HepG2 (cell line): ENCODE measurements around the gene OAS3. TPM values are rescaled to one million over a fixed set of nuclear protein-coding genes. Genes with fewer than 3 reads are reported as not detected.

ENCODE experiments used
- ATF1 ChIP-seq: IDR thresholded peaks from 2 replicates; pipeline ENCODE4 v1.6.1; 2016; ENCODE audit warnings: mild to moderate bottlenecking, control low read depth
- DNMT3B ChIP-seq: conservative IDR thresholded peaks from 2 replicates; pipeline ENCODE4 v1.6.1; 2016; ENCODE audit warnings: missing biosample characterization, control low read depth
- EHMT2 ChIP-seq: fragments of 200-600 bp; sonication (generic); IDR thresholded peaks from 2 replicates; pipeline ENCODE4 v1.7.0; 2017; ENCODE audit warnings: antibody characterized with exemption, low read depth, low read length, borderline replicate concordance
- EZH2 ChIP-seq: conservative IDR thresholded peaks from 2 replicates; pipeline ENCODE4 v1.6.1; 2012; ENCODE audit warnings: mild to moderate bottlenecking, low read depth, low read length, moderate library complexity
- FOSL2 ChIP-seq: sonication (generic); formaldehyde crosslinking; IDR thresholded peaks from 2 replicates; pipeline ENCODE4 v1.4.0; 2020; ENCODE audit warnings: missing genetic modification reagents
- MIER3 ChIP-seq: IDR thresholded peaks from 2 replicates; pipeline ENCODE4 v1.6.1; 2016; ENCODE audit warnings: missing compliant biosample characterization, borderline replicate concordance
- PHB2 ChIP-seq: fragments of 450-650 bp; IDR thresholded peaks from 2 replicates; pipeline ENCODE4 v1.6.1; 2018; ENCODE audit not compliant: partially characterized antibody
- SAP130 ChIP-seq: IDR thresholded peaks from 2 replicates; pipeline ENCODE4 v1.6.1; 2016; ENCODE audit warnings: low read depth
- TEAD3 ChIP-seq: optimal IDR thresholded peaks from 2 replicates; pipeline ENCODE3; 2016; ENCODE audit warnings: borderline replicate concordance
- ZBTB42 ChIP-seq: sonication (generic); formaldehyde crosslinking; IDR thresholded peaks from 2 replicates; pipeline ENCODE4 v1.5.0; 2020; ENCODE audit warnings: mild to moderate bottlenecking, missing genetic modification reagents
- ZFP1 ChIP-seq: IDR thresholded peaks from 2 replicates; pipeline ENCODE4 v1.6.1; 2016
- ZNF331 ChIP-seq: sonication (generic); formaldehyde crosslinking; IDR thresholded peaks from 2 replicates; pipeline ENCODE4 v1.4.0; 2020; ENCODE audit warnings: missing genetic modification reagents
- ZNF687 ChIP-seq: sonication (generic); formaldehyde crosslinking; IDR thresholded peaks from 2 replicates; pipeline ENCODE4 v1.5.1; 2020; ENCODE audit warnings: mild to moderate bottlenecking, missing genetic modification reagents, moderate library complexity
- ZSCAN22 ChIP-seq: sonication (generic); formaldehyde crosslinking; IDR thresholded peaks from 2 replicates; pipeline ENCODE4 v1.4.0; 2020; ENCODE audit warnings: mild to moderate bottlenecking, missing genetic modification reagents
- polyA plus RNA-seq, 8 experiments: library from polyadenylated mRNA; depleted of rRNA in 3 of 8; stranded (reverse) in 7 of 8; unstranded in 1 of 8; fragments of >200 nt; fragmentation: Illumina TruSeq in 4 of 8; extraction: Trizol in 4 of 8; gene quantifications; 2 replicates each; pipeline versions ENCODE4 v1.2.1 to v1.2.3, GENCODE V29; 2011 to 2016; ENCODE audit warnings: low read depth in 4 of 8, missing spikeins in 1 of 8, mixed read lengths in 1 of 8; ENCODE audit not compliant: insufficient read depth in 1 of 8
- total RNA-seq, 5 experiments: library from RNA; depleted of rRNA; stranded (reverse); fragments of >200 nt; fragmentation: Illumina TruSeq; extraction: Trizol; gene quantifications; 2 replicates each; pipeline ENCODE4 v1.2.3, GENCODE V29; 2016; ENCODE audit warnings: low read depth in 1 of 5
- TF ChIP-seq, protein P1 (sequence below): sonication (generic); formaldehyde crosslinking; IDR thresholded peaks from 2 replicates; pipeline ENCODE4 v1.4.0; 2020; ENCODE audit warnings: mild to moderate bottlenecking, missing genetic modification reagents, borderline replicate concordance
- TF ChIP-seq, protein P2 (sequence below): sonication (generic); formaldehyde crosslinking; IDR thresholded peaks from 2 replicates; pipeline ENCODE4 v1.5.0; 2020; ENCODE audit warnings: missing genetic modification reagents
- TF ChIP-seq, protein P3 (sequence below), 2 experiments: sonication (generic) in 1 of 2; formaldehyde crosslinking in 1 of 2; IDR thresholded peaks; 2 replicates each; pipeline versions ENCODE4 v1.4.0 to v1.6.1; 2018 to 2020; ENCODE audit warnings: missing genetic modification reagents in 2 of 2, borderline replicate concordance in 1 of 2, low read depth in 1 of 2, mild to moderate bottlenecking in 1 of 2, missing biosample characterization in 1 of 2

OAS3 gene
- total and polyA plus RNA-seq, 2 of the 13 experiments (the other 11 are each of a cell fraction or from before 2014, with no cell fraction given), result 4.8 to 10.5 TPM

DNA sequence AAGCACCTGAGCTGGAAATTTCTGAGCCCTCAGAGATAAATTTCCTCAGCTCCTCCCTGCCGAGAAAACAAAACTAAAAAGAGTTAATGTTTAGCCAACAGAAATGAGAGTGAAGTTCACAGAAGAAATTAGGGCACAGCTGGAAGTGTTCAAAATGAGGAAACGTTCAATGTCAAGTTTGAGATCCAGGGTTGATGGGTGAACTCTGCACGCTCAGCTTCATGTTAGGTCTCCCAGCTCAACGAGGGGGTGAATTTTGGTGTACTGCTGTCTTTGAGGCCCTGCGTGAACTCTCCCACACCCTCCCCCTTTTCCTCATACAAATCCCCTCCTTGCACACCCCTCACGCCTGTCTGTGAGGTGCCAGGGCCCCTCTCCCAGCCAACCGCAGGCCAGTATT is 13.3 kb upstream of the OAS3 start (continued):
- TF ChIP-seq, protein P1, sequence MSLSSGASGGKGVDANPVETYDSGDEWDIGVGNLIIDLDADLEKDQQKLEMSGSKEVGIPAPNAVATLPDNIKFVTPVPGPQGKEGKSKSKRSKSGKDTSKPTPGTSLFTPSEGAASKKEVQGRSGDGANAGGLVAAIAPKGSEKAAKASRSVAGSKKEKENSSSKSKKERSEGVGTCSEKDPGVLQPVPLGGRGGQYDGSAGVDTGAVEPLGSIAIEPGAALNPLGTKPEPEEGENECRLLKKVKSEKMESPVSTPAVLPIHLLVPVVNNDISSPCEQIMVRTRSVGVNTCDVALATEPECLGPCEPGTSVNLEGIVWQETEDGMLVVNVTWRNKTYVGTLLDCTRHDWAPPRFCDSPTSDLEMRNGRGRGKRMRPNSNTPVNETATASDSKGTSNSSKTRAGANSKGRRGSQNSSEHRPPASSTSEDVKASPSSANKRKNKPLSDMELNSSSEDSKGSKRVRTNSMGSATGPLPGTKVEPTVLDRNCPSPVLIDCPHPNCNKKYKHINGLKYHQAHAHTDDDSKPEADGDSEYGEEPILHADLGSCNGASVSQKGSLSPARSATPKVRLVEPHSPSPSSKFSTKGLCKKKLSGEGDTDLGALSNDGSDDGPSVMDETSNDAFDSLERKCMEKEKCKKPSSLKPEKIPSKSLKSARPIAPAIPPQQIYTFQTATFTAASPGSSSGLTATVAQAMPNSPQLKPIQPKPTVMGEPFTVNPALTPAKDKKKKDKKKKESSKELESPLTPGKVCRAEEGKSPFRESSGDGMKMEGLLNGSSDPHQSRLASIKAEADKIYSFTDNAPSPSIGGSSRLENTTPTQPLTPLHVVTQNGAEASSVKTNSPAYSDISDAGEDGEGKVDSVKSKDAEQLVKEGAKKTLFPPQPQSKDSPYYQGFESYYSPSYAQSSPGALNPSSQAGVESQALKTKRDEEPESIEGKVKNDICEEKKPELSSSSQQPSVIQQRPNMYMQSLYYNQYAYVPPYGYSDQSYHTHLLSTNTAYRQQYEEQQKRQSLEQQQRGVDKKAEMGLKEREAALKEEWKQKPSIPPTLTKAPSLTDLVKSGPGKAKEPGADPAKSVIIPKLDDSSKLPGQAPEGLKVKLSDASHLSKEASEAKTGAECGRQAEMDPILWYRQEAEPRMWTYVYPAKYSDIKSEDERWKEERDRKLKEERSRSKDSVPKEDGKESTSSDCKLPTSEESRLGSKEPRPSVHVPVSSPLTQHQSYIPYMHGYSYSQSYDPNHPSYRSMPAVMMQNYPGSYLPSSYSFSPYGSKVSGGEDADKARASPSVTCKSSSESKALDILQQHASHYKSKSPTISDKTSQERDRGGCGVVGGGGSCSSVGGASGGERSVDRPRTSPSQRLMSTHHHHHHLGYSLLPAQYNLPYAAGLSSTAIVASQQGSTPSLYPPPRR (CRISPR knock-in tag), result peak; percentile 35; the same call in 1 of the 2 replicates
- TF ChIP-seq ATF1 (CRISPR knock-in tag), result no peak
- TF ChIP-seq, protein P2, sequence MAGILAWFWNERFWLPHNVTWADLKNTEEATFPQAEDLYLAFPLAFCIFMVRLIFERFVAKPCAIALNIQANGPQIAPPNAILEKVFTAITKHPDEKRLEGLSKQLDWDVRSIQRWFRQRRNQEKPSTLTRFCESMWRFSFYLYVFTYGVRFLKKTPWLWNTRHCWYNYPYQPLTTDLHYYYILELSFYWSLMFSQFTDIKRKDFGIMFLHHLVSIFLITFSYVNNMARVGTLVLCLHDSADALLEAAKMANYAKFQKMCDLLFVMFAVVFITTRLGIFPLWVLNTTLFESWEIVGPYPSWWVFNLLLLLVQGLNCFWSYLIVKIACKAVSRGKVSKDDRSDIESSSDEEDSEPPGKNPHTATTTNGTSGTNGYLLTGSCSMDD (CRISPR knock-in tag), result no peak
- no peak; the same call in 1 of the 2 replicates for TF ChIP-seq ZNF331 (CRISPR knock-in tag)
- TF ChIP-seq ZFP1 (CRISPR knock-in tag), result no peak
- TF ChIP-seq EHMT2, result no peak
- TF ChIP-seq, protein P3, sequence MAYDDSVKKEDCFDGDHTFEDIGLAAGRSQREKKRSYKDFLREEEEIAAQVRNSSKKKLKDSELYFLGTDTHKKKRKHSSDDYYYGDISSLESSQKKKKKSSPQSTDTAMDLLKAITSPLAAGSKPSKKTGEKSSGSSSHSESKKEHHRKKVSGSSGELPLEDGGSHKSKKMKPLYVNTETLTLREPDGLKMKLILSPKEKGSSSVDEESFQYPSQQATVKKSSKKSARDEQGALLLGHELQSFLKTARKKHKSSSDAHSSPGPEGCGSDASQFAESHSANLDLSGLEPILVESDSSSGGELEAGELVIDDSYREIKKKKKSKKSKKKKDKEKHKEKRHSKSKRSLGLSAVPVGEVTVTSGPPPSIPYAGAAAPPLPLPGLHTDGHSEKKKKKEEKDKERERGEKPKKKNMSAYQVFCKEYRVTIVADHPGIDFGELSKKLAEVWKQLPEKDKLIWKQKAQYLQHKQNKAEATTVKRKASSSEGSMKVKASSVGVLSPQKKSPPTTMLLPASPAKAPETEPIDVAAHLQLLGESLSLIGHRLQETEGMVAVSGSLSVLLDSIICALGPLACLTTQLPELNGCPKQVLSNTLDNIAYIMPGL (CRISPR knock-in tag; IDR thresholded peaks at IDR 0.05; ENCODE audit: borderline replicate concordance in 1 of 2, low read depth in 1 of 2), result no peak
- TF ChIP-seq PHB2, result no peak
- no peak for TF ChIP-seq FOSL2 (CRISPR knock-in tag)
- TF ChIP-seq TEAD3 (CRISPR knock-in tag), result peak; percentile 24
- TF ChIP-seq ZBTB42 (CRISPR knock-in tag), result no peak
- no peak for TF ChIP-seq DNMT3B (CRISPR knock-in tag)
- peak; percentile 37; the same call in 1 of the 2 replicates for TF ChIP-seq MIER3 (CRISPR knock-in tag)
- no peak for TF ChIP-seq EZH2
- no peak for TF ChIP-seq ZNF687 (CRISPR knock-in tag)
- peak; percentile 57; the same call in 1 of the 2 replicates for TF ChIP-seq SAP130 (CRISPR knock-in tag)
- TF ChIP-seq ZSCAN22 (CRISPR knock-in tag), result no peak
